GM19043 (cell line): Measurements from ENCODE around the gene CHURC1.
"Not testable (repeated sequence)": the region's sequence is repeated elsewhere in the genome, so short reads cannot be mapped to it uniquely, and the experiment has no call there.

Source experiments
- ATAC-seq: cut with Tn5 transposase; IDR thresholded peaks from one replicate; pipeline ENCODE4 v1.9.1; 2021; ENCODE audit warnings: low read depth; ENCODE audit not compliant: unreplicated experiment

CHURC1 gene

DNA sequence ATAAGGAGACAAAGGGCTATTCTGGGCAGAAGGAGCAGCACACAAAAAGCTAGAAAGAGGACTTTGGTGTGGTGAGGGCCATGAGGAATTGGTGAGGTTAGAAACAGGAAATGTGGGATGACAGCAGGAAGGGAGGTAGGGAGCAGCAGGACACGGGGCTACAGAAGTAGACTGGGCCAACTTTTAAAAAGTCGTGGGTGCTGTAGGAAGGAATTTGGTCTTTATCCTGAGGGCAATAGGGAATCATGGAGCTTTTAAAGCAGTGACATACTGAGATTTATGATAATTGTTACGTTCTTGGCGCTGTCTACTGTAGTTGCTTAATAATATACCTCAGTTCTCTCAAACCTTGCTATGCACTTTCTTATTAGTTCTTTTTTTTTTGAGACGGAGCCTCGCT is 8.2 kb upstream of the CHURC1 start:
- ATAC-seq = no peak

- ATAC-seq = no peak
Observed at GRCh38 chr14:64910847-64911495, 3.3 kb upstream of the CHURC1 start.

GRCh38 chr14:64912261-64912660 is 2.0 kb upstream of the CHURC1 start:
- no peak for ATAC-seq

GRCh38 chr14:64913477-64913876 is 778 bp upstream of the CHURC1 start:
- ATAC-seq = not testable (repeated sequence)

DNA sequence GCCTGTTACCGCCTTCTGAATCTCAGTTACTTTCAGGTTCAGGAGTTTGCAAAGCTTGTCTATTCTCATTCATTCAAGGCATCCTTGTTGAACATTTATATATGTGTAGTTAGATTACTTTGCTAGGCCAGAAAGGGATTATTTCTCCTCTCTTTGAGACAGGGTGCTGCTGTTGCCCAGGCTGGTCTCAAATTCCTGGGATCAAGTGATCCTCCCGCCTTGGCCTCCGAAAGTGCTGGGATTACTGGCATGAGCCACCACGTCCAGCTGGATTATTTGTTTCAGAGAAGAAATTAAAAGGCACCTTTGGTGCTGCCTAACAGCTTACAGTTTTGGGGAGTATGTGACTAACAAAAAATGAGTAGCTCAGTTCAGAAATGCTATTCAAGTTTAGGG is 772 bp downstream of the CHURC1 start:
- ATAC-seq = no peak

- ATAC-seq = no peak
Observed at GRCh38 chr14:64915797-64916196, 1.5 kb downstream of the CHURC1 start.

- no peak for ATAC-seq
Observed at GRCh38 chr14:64918216-64918615, 4.0 kb downstream of the CHURC1 start.

DNA sequence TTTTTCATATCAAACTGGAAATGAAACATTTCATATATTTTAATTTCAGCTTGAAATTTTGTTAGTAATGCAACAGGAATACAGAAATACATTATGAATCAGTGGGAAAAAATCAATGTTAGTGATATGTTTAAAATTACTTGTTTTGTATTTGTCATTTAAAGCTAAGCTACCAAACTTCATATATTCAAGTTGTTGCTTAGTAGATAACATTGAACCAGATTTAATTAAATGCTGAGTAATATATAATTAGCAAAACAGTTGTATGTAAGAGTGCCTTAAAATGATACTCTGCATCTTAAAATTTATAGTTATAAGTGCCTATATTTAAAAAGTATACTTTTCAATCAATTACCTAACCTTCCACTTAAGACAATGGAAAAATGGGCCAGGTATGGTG is 5.0 kb downstream of the CHURC1 start:
- no peak for ATAC-seq

DNA sequence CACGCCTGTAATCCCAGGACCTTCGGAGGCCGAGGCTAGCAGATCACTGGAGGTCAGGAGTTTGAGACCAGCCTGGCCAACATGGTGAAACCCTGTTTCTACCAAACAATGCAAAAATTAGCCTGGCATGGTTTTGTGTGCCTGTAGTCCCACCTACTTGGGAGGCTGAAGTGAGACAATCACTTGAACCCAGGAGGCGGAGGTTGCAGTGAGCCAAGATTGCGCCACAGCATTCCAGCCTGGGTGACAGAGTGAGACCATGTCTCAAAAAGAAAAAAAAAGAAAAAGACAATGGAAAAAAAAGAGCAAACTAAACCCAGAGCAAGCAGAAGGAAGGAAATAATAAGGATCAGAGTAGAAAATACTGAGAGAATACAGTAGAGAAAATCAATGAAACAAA is 5.4 kb downstream of the CHURC1 start:
- ATAC-seq = no peak

DNA sequence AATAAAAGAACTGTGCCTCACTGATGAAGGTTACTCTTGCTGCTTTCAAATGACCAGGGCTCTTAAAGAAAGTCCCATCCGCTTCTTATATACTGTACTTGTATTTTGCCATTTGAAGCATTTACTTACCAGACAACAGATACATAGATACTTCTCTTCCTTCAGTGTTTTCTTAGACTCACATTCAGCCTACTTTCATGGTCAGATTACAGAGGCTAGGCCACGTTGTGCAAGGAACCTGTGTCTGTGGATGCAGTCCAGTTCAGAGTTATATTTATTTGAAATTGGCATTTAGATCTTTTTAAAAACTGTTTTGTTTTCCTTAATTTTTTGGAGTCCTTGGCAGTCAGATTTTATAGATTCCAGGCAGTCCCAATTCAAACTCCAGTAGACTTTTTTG is 6.2 kb downstream of the CHURC1 start:
- no peak for ATAC-seq

- no peak for ATAC-seq
Observed at GRCh38 chr14:64923015-64923414, 8.8 kb downstream of the CHURC1 start.

DNA sequence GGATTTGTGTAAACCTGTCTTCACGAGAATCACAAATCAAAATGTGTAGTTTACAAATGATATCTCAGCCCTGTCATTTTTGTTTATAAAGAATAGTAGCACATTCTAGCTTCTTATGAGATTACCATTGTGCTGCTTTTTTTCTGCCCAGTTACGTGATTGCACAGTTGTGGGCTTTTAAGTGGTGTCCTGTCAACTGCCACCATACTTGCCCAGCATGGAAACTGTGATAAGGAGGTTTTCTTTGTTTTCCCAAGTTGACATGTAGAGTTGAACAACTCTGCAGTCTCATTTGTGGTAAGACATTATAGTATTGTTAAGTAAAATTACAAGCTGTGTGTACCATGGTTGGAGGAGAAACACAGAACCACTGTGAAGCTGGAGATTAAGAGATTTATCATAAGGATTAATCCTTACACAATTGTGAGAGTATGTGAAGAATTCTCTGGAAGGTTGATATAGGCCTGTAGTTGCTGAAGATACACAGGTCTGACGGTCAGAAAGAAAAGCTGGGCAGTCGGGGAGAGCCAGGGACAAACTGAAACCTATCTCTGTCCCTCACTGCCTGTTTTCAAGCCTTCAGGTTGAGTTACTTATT is 12.2 kb downstream of the CHURC1 start:
- no peak for ATAC-seq

- ATAC-seq = no peak
Observed at GRCh38 chr14:64927031-64927430, 12.8 kb downstream of the CHURC1 start.

GRCh38 chr14:64928239-64929013 is 14.2 kb downstream of the CHURC1 start:
- peak; percentile 91 for ATAC-seq

- ATAC-seq = no peak
Observed at GRCh38 chr14:64929014-64929359, 14.7 kb downstream of the CHURC1 start.

GRCh38 chr14:64930085-64930843 is 16.0 kb downstream of the CHURC1 start:
- ATAC-seq = no peak

GRCh38 chr14:64931123-64931522 is 16.9 kb downstream of the CHURC1 start:
- no peak for ATAC-seq

DNA sequence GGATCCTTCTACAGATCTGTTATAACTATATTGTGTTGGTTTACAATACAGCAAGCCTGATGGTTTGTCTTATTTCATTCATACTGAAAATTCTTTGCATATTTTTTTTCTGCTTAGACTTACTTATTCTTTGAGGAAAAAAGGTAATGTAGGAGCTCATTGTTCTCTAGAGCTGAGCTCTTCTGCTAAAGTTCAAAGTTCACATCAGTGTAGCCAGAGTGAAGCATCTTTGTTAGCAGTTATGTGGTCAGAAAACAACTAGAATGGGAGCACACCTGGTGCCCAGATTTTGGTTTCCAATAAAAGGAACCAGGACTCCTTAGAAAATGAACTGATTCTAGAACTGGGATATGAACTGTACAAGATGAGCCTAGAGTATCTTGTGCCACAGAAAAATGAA is 18.0 kb downstream of the CHURC1 start:
- ATAC-seq = no peak

GRCh38 chr14:64934338-64934929 is 20.2 kb downstream of the CHURC1 start:
- no peak for ATAC-seq

GRCh38 chr14:64935508-64935907 is 21.3 kb downstream of the CHURC1 start:
- ATAC-seq = no peak
